H1 (cell line): ENCODE measurements around the gene MACROD2. TPM values are rescaled to one million over a fixed set of nuclear protein-coding genes. Genes with fewer than 3 reads are reported as not detected.

Experiments
- CTCF ChIA-PET: fragments of 300-600 bp; sonication (Branson Sonifier 250); formaldehyde crosslinking; loops from one replicate; lab custom pipeline; 2021; ENCODE audit not compliant: partially characterized antibody; lab: Charles Lee
- POLR2A ChIA-PET: fragments of 300-600 bp; sonication (Branson Sonifier 250); formaldehyde crosslinking; loops from one replicate; lab custom pipeline; 2021; ENCODE audit warnings: inconsistent platforms; ENCODE audit not compliant: partially characterized antibody; lab: Charles Lee
- DNase-seq, 2 experiments: peaks; one replicate each; pipeline versions ENCODE4 v3.0.0 to v3.0.0-alpha.2; 2010 to 2022; ENCODE audit warnings: low spot score in 2 of 2, low read depth in 1 of 2, mixed read lengths in 1 of 2
- FAIRE-seq: peaks from 2 replicates; lab custom pipeline; 2011; peaks lifted over from hg19 to GRCh38; lab: Jason Lieb, UNC
- H2AFZ ChIP-seq: 2 replicates; pipeline ENCODE4 v1.8.1; 2012; ENCODE audit warnings: low read length, inconsistent platforms
- H2AK5ac ChIP-seq: 2 replicates; pipeline ENCODE4 v1.6.1; 2013; ENCODE audit warnings: low read depth, low read length
- H2BK120ac ChIP-seq: replicated peaks from 2 replicates; pipeline ENCODE3; 2013; ENCODE audit warnings: low read depth, low read length, inconsistent platforms
- H2BK12ac ChIP-seq: 2 replicates; pipeline ENCODE4 v1.6.1; 2013; ENCODE audit warnings: low read depth, low read length
- H2BK15ac ChIP-seq: 2 replicates; pipeline ENCODE4 v1.6.1; 2013; ENCODE audit warnings: low read length
- H2BK20ac ChIP-seq: 2 replicates; pipeline ENCODE4 v1.6.1; 2013; ENCODE audit warnings: low read length
- H2BK5ac ChIP-seq: 2 replicates; pipeline ENCODE4 v1.6.1; 2013; ENCODE audit warnings: low read depth, low read length
- H3K14ac ChIP-seq: 2 replicates; pipeline ENCODE4 v1.6.1; 2013; ENCODE audit warnings: inconsistent platforms; ENCODE audit not compliant: insufficient read length
- H3K18ac ChIP-seq: 2 replicates; pipeline ENCODE4 v1.6.1; 2013; ENCODE audit warnings: low read length; ENCODE audit errors: extremely low read depth
- H3K23ac ChIP-seq: 2 replicates; pipeline ENCODE4 v1.6.1; 2013; ENCODE audit warnings: inconsistent platforms; ENCODE audit not compliant: insufficient read length
- H3K23me2 ChIP-seq: 2 replicates; pipeline ENCODE4 v1.6.1; 2013; ENCODE audit warnings: low read depth, low read length
- H3K27ac ChIP-seq: 2 replicates; pipeline ENCODE4 v1.6.1; 2011; ENCODE audit warnings: low read depth, low read length, inconsistent platforms
- H3K27me3 ChIP-seq, 4 experiments: replicated peaks in 1 of 4; 1 replicate in 1 of 4; 2 replicates in 3 of 4; pipeline versions ENCODE4 v1.6.1 to v1.8.1; 2011 to 2013; ENCODE audit warnings: low read length in 3 of 4, mild to moderate bottlenecking in 3 of 4, inconsistent platforms in 2 of 4, mixed read lengths in 2 of 4, moderate library complexity in 1 of 4; ENCODE audit not compliant: control insufficient read depth in 3 of 4, insufficient read depth in 3 of 4; ENCODE audit errors: extremely low read depth in 1 of 4
- H3K36me3 ChIP-seq, 4 experiments: 2 replicates each; pipeline versions ENCODE4 v1.6.1 to v1.8.1; 2011 to 2013; ENCODE audit warnings: mild to moderate bottlenecking in 4 of 4, low read length in 3 of 4, moderate library complexity in 2 of 4, control low read depth in 1 of 4, inconsistent platforms in 1 of 4; ENCODE audit not compliant: insufficient read depth in 4 of 4, control insufficient read depth in 2 of 4
- H3K4ac ChIP-seq: replicated peaks from 2 replicates; pipeline ENCODE3; 2013; ENCODE audit warnings: low read length, low read depth, mixed read lengths, inconsistent platforms; ENCODE audit not compliant: insufficient read length
- H3K4me1 ChIP-seq, 4 experiments: replicated peaks in 1 of 4; 1 replicate in 1 of 4; 2 replicates in 3 of 4; pipeline versions ENCODE4 v1.6.1 to v1.8.1; 2011 to 2013; ENCODE audit warnings: low read length in 3 of 4, inconsistent platforms in 2 of 4, mixed read lengths in 1 of 4; ENCODE audit not compliant: insufficient read depth in 4 of 4, control insufficient read depth in 3 of 4
- H3K4me2 ChIP-seq, 2 experiments: 2 replicates each; pipeline versions ENCODE4 v1.6.1 to v1.8.1; 2011 to 2013; ENCODE audit warnings: low read depth in 2 of 2, low read length in 2 of 2, control low read depth in 1 of 2, inconsistent platforms in 1 of 2, mild to moderate bottlenecking in 1 of 2; ENCODE audit not compliant: insufficient read depth in 1 of 2
- H3K4me3 ChIP-seq, 4 experiments: fragments of 200-600, 300-600 bp in 1 of 4; sonication (generic), shearing (Covaris generic), sonication (Bioruptor Twin) in 1 of 4; 2 replicates each; pipeline versions ENCODE4 v1.5.1 to v1.8.1; 2011 to 2016; ENCODE audit warnings: low read length in 4 of 4, low read depth in 3 of 4, control low read depth in 2 of 4, inconsistent platforms in 2 of 4, mild to moderate bottlenecking in 2 of 4, mixed read lengths in 1 of 4, moderate library complexity in 1 of 4; ENCODE audit not compliant: insufficient read depth in 2 of 4; ENCODE audit errors: extremely low read depth in 1 of 4
- H3K56ac ChIP-seq: replicated peaks from 2 replicates; pipeline ENCODE3; 2013; ENCODE audit warnings: low read depth, mild to moderate bottlenecking, mixed read lengths, low read length, inconsistent platforms; ENCODE audit not compliant: insufficient read length
- H3K79me1 ChIP-seq: 2 replicates; pipeline ENCODE4 v1.6.1; 2013; ENCODE audit warnings: low read depth, low read length, control low read depth
- H3K79me2 ChIP-seq, 2 experiments: 2 replicates each; pipeline versions ENCODE4 v1.6.1 to v1.8.1; 2012 to 2013; ENCODE audit warnings: low read length in 2 of 2, mild to moderate bottlenecking in 2 of 2, inconsistent platforms in 1 of 2; ENCODE audit not compliant: insufficient read depth in 2 of 2, control insufficient read depth in 1 of 2
- H3K9ac ChIP-seq, 4 experiments: replicated peaks in 1 of 4; 1 replicate in 1 of 4; 2 replicates in 3 of 4; pipeline versions ENCODE4 v1.6.1 to v1.8.1; 2011 to 2013; ENCODE audit warnings: low read depth in 3 of 4, low read length in 3 of 4, control low read depth in 2 of 4, mild to moderate bottlenecking in 2 of 4, moderate library complexity in 2 of 4, inconsistent platforms in 1 of 4; ENCODE audit errors: extremely low read depth in 1 of 4
- H3K9me3 ChIP-seq, 2 experiments: 2 replicates each; pipeline versions ENCODE4 v1.6.1 to v1.8.1; 2012 to 2013; ENCODE audit warnings: mild to moderate bottlenecking in 2 of 2, moderate library complexity in 2 of 2, control low read depth in 1 of 2, inconsistent platforms in 1 of 2, low read depth in 1 of 2, low read length in 1 of 2, mixed read lengths in 1 of 2; ENCODE audit not compliant: insufficient read depth in 2 of 2
- H4K20me1 ChIP-seq, 2 experiments: replicated peaks in 1 of 2; 2 replicates each; pipeline versions ENCODE3 to v1.8.1; 2011 to 2013; ENCODE audit warnings: inconsistent platforms in 2 of 2, low read length in 2 of 2, mild to moderate bottlenecking in 1 of 2; ENCODE audit not compliant: insufficient read depth in 2 of 2, control insufficient read depth in 1 of 2
- H4K5ac ChIP-seq: 2 replicates; pipeline ENCODE4 v1.6.1; 2013; ENCODE audit warnings: low read length, low read depth, mixed read lengths, inconsistent platforms; ENCODE audit not compliant: insufficient read length
- H4K8ac ChIP-seq: 2 replicates; pipeline ENCODE4 v1.8.0; 2013; ENCODE audit warnings: mild to moderate bottlenecking, moderate library complexity, low read length, inconsistent platforms; ENCODE audit not compliant: insufficient read depth; ENCODE audit errors: extremely low read depth
- H4K91ac ChIP-seq: replicated peaks from 2 replicates; pipeline ENCODE3; 2013; ENCODE audit warnings: low read length, mixed read lengths, inconsistent platforms; ENCODE audit not compliant: insufficient read length
- EZH2 ChIP-seq: fragments of 200-600 bp; sonication (generic); IDR thresholded peaks from 2 replicates; pipeline ENCODE4 v1.7.1; 2012; ENCODE audit warnings: low read depth, mild to moderate bottlenecking, moderate library complexity, low read length, inconsistent platforms; ENCODE audit not compliant: severe bottlenecking
- FOSL1 ChIP-seq: IDR thresholded peaks from 2 replicates; pipeline ENCODE4 v1.6.1; 2011; ENCODE audit warnings: mild to moderate bottlenecking, low read depth, low read length, moderate library complexity; ENCODE audit not compliant: insufficient read depth
- HDAC6 ChIP-seq: IDR thresholded peaks from one replicate; pipeline ENCODE4 v1.7.1; 2012; ENCODE audit warnings: low read depth, mild to moderate bottlenecking, inconsistent platforms, low read length, moderate library complexity
- JUN ChIP-seq: IDR thresholded peaks from 2 replicates; pipeline ENCODE4 v1.6.1; 2011; ENCODE audit warnings: low read depth, mild to moderate bottlenecking, improper control_type of control experiment, low read length
- NRF1 ChIP-seq: IDR thresholded peaks from 2 replicates; pipeline ENCODE4 v1.6.1; 2011; ENCODE audit warnings: mild to moderate bottlenecking, low read depth, low read length, improper control_type of control experiment
- RAD21 ChIP-seq, 2 experiments: IDR thresholded peaks in 1 of 2; conservative IDR thresholded peaks in 1 of 2; 2 replicates each; pipeline ENCODE4 v1.6.1; 2011; ENCODE audit warnings: low read depth in 2 of 2, low read length in 2 of 2, improper control_type of control experiment in 1 of 2, inconsistent platforms in 1 of 2, mild to moderate bottlenecking in 1 of 2, moderate library complexity in 1 of 2
- RXRA ChIP-seq: IDR thresholded peaks from 2 replicates; pipeline ENCODE4 v1.6.1; 2011; ENCODE audit warnings: low read depth, mild to moderate bottlenecking, low read length, moderate library complexity; ENCODE audit not compliant: insufficient read depth
- SIRT6 ChIP-seq: IDR thresholded peaks from one replicate; pipeline ENCODE4 v1.7.1; 2012; ENCODE audit warnings: low read length, inconsistent platforms
- SP1 ChIP-seq: IDR thresholded peaks from 2 replicates; pipeline ENCODE4 v1.6.1; 2011; ENCODE audit warnings: low read depth, low read length
- TBP ChIP-seq: IDR thresholded peaks from 2 replicates; pipeline ENCODE4 v1.6.1; 2011; ENCODE audit warnings: low read depth, low read length, improper control_type of control experiment
- WGBS, 2 experiments: shearing (Covaris generic) in 1 of 2; methylation state at CpG; one replicate each; pipeline versions ENCODE4 v1.1.6 to v1.1.7; 2013 to 2015; ENCODE audit warnings: low lambda C conversion rate in 2 of 2, mixed read lengths in 2 of 2, inconsistent platforms in 1 of 2, low coverage in 1 of 2, missing lambda C conversion rate in 1 of 2; ENCODE audit not compliant: insufficient replicate concordance in 2 of 2, insufficient coverage in 1 of 2, insufficient read length in 1 of 2; ENCODE audit errors: extremely low coverage in 1 of 2, missing lambda C conversion rate in 1 of 2; 5-methylcytosine and 5-hydroxymethylcytosine counted together
- polyA plus RNA-seq, 7 experiments: library from polyadenylated mRNA; depleted of rRNA in 3 of 7; stranded (reverse) in 5 of 7; unstranded in 2 of 7; fragments of >200 nt in 5 of 7; fragments of 200-250 nt in 2 of 7; gene quantifications; 1 replicate in 5 of 7; 2 replicates in 1 of 7; 4 replicates in 1 of 7; pipeline versions ENCODE4 v1.2.1 to v1.2.3, GENCODE V29; 2011 to 2013; ENCODE audit warnings: missing spikeins in 2 of 7, mixed read lengths in 2 of 7
- total RNA-seq: library from RNA; stranded (reverse); fragmentation: NEBNext Ultra II Directional; extraction: Animal tissue kit (Norgen Biotek cat#: 25700); gene quantifications from 2 replicates; pipeline ENCODE4 v1.2.1, GENCODE V29; 2021
- TF ChIP-seq, protein P1 (sequence below): IDR thresholded peaks from 2 replicates; pipeline ENCODE4 v1.6.1; 2012; ENCODE audit warnings: inconsistent platforms

Gene MACROD2
- total and polyA plus RNA-seq, 2 of the 8 experiments (the other 6 are each of a cell fraction or from before 2014, with no cell fraction given) = 0.70 to 3.9 TPM

DNA sequence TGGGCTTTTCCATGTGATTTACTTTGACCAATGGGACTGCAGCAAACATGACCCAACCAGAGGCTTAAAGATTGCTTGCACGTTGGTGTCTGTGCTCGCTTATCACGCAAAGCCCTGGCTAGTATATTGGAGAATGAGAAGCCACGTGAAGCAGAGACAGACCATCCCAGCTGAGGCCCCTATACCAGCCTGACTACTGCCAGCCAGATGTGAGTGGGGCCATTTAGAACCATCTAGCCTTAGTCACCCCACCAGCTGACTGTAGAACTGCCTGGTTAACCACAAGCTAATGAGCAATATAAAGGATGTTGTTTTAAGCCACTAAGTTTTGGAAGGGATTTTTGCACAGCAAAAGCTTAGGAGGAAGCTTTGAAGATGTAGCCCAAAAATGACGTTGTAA, 74.5 kb downstream of the MACROD2 start:
- H4K5ac ChIP-seq = no peak overlapping the region
- TF ChIP-seq FOSL1 (no peak), HDAC6 (no peak), RAD21 (IDR thresholded peaks at IDR 0.05 in 1 of 2, conservative IDR thresholded peaks at IDR 0.05 in 1 of 2; ENCODE audit: low read depth in 2 of 2, low read length in 2 of 2) (no peak), NRF1 (no peak), SIRT6 (no peak), RXRA (no peak), EZH2 (no peak), JUN (no peak), TBP (no peak), SP1 (no peak)
- TF ChIP-seq, protein P1, sequence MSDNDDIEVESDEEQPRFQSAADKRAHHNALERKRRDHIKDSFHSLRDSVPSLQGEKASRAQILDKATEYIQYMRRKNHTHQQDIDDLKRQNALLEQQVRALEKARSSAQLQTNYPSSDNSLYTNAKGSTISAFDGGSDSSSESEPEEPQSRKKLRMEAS = no peak
- H3K4me3 ChIP-seq = no peak overlapping the region
- H4K91ac ChIP-seq = no peak overlapping the region
- no peak overlapping the region for H3K56ac ChIP-seq
- H3K27ac ChIP-seq = no peak overlapping the region
- H2AK5ac ChIP-seq = no peak overlapping the region
- no peak overlapping the region for H2AFZ ChIP-seq
- H3K36me3 ChIP-seq = no peaks in the 10 kb centered on the region
- no peak overlapping the region for H3K18ac ChIP-seq
- H3K14ac ChIP-seq = no peak overlapping the region
- no peaks in the 10 kb centered on the region for H3K4me1 ChIP-seq
- no peak overlapping the region for H2BK20ac ChIP-seq
- H4K8ac ChIP-seq = no peak overlapping the region
- H2BK12ac ChIP-seq = no peak overlapping the region
- POLR2A ChIA-PET = no interaction called here
- FAIRE-seq = no peak
- H2BK15ac ChIP-seq = no peak overlapping the region
- no peak overlapping the region for H3K23ac ChIP-seq
- no peak overlapping the region for H3K9ac ChIP-seq
- no peak overlapping the region for H2BK5ac ChIP-seq
- H4K20me1 ChIP-seq = no peaks in the 10 kb centered on the region
- no peaks in the 10 kb centered on the region for H3K79me1 ChIP-seq
- no peaks in the 10 kb centered on the region for H3K79me2 ChIP-seq
- no peaks in the 10 kb centered on the region for H3K27me3 ChIP-seq
- WGBS, 2 experiments = 95% methylated on average over 5 of the region's 5 CpGs; no CpG with 5 or more reads in 1 of the 2 experiments
- H3K4me2 ChIP-seq = no peak overlapping the region
- H2BK120ac ChIP-seq = no peak overlapping the region
- CTCF ChIA-PET = no interaction called here
- DNase-seq = no peak
- H3K4ac ChIP-seq = no peak overlapping the region
- H3K23me2 ChIP-seq = no peaks in the 10 kb centered on the region
- H3K9me3 ChIP-seq = no peaks in the 10 kb centered on the region
